GM18505 (cell line): ENCODE measurements around the gene CBARP.

ENCODE experiments used
- ATAC-seq: cut with Tn5 transposase; IDR thresholded peaks from one replicate; pipeline ENCODE4 v1.9.1; 2021; ENCODE audit not compliant: unreplicated experiment
- POLR2A ChIP-seq: IDR thresholded peaks from 4 replicates; pipeline ENCODE4 v1.6.1; 2011; ENCODE audit warnings: borderline replicate concordance; ENCODE audit not compliant: insufficient read depth, insufficient read length; ENCODE audit errors: extremely low read depth

The CBARP gene

DNA sequence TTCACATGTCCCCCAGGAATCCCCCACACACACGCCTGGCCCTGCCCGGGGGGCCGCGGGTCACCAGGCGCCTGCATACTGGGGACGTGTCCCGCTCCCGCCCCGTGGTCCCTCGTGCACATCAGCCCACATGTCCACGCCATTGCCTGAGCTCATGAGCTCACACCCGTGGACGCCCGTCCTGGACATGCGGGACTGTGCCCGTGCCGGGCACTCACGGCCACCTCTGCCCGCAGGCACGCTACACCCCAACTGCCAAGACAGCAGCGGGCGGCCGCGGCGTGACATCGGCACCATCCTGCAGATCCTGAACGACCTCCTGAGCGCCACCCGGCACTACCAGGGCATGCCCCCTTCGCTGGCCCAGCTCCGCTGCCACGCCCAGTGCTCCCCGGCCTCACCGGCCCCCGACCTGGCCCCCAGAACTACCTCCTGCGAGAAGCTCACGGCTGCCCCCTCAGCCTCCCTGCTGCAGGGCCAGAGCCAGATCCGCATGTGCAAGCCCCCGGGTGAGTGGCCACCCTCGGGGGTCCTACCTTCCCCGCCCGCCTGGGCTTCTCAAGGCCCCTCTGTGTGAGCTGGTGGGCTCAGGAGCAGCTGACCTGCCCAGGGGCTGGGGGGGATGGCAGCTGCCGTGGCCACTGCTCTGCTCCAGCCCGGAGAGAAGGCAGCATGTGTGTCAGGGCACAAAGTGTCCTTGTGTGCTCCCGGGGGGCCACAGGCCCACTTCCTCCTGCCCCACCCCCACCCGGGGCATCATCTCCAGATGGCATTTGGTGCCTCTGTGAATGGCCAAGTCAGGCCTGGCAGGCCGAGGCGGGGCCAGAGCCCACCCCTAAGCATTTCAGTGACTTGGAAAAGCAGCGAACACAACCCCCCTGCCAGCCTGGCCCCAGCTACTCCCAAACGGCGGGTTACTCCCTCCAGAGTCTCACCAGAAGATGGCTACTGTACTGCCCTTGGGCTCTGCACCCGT, 17.7 kb upstream of the CBARP start:
- TF ChIP-seq POLR2A, result peak; percentile 23
- no peak for ATAC-seq

DNA sequence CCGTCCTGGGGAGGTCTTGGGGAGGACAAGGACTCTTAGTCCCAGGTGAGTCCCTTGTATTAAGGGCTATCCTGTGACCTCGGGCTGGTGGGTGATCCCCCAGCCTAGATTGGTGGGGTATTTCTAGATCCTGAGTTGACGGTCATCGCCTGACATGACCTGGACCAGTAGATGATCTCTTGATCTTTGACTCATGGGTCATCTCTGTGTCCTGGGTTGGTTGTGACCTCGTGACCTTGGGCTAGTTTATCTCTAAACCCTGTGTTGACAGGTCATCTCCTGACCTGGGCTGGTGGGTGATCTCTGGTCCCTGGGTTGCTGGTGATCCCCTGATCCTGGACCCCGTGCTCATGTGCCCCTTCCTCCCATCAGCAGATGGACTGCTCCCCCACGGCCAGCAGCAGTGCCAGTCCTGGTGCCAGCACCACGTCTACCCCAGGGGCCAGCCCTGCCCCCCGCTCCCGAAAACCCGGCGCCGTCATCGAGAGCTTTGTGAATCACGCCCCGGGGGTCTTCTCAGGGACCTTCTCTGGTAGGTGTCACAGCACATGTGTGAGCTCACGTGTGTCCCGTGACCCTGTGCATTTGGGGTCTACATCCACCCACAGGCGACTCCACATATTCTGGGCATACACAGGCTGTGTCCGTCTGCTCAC, 16.9 kb upstream of the CBARP start:
- no peak for TF ChIP-seq POLR2A
- ATAC-seq, result no peak

DNA sequence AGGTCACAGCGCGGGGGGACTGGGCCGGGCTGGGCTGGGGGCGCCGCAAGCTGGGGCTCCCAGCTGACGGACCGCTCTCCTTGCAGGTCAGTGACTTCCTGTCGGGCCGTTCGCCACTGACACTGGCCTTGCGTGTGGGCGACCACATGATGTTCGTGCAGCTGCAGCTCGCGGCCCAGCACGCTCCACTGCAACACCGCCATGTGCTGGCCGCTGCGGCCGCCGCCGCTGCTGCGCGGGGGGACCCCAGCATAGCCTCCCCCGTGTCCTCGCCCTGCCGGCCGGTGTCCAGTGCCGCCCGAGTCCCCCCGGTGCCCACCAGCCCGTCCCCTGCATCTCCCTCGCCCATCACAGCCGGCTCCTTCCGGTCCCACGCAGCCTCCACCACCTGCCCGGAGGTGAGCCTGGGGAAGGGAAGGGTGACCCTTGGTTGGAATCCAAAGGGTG, 16.3 kb upstream of the CBARP start:
- no peak for TF ChIP-seq POLR2A
- ATAC-seq, result no peak

DNA sequence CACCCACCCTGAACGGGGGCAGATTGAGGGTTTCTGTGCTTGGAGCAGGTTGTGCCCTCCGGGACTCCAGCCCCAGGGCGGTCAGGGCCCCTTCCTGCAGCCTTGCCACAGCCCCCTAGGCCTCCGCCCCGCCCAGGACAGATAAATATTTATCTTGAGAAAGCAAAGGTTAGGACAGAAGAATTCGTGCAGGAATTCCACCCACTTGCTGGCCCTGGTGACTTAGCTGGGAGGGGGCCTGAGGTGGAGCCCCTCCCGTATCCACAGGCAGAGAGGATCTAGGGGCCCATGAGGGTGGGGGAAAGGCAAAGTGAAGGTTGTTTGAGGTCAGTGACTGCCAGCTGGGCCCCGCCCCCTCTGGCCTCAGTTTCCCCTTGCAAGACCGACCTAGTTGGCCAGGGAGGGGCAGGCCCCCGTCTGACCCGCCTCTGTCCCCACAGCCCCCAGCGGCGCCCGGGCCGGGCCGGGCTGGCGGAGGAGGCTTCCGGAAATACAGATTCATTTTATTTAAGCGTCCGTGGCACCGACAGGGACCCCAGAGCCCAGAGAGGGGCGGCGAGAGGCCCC, 15.8 kb upstream of the CBARP start:
- ATAC-seq, result no peak
- no peak for TF ChIP-seq POLR2A

DNA sequence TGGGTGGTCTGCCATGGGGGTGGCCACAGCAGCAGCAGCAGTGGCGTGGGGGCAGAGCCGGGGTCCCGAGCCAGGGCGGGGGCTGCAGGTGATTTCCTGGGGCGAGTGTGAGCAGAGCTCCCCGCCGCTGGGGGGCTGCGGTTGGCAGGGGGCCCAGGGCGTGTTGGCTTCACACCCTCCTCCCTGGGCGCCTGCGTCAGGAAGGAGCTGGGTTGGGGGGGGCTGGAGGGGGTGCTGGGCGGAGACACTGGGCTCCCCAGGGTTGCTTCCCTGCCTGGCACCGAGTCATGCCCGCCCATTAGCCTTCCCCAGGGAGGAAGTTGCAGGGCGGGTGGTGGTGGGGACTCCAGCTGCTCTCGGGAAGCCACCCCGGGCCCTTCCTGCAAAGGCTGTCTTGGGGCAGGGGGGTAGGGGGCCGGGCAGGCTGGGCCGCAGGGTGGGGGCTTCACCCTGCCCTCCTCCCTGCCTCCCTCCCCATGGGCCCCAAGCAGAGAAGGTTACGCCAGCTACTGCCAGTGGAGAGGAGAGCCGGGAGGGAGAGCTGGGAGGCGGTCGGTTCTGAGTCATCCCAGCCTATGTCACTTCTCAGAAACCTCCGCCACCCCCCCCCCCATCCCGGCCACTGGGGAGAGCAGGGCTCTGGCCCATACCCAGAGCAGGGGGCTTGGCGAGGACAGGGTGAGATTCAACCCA, 15.2 kb upstream of the CBARP start:
- no peak for ATAC-seq
- no peak for TF ChIP-seq POLR2A

DNA sequence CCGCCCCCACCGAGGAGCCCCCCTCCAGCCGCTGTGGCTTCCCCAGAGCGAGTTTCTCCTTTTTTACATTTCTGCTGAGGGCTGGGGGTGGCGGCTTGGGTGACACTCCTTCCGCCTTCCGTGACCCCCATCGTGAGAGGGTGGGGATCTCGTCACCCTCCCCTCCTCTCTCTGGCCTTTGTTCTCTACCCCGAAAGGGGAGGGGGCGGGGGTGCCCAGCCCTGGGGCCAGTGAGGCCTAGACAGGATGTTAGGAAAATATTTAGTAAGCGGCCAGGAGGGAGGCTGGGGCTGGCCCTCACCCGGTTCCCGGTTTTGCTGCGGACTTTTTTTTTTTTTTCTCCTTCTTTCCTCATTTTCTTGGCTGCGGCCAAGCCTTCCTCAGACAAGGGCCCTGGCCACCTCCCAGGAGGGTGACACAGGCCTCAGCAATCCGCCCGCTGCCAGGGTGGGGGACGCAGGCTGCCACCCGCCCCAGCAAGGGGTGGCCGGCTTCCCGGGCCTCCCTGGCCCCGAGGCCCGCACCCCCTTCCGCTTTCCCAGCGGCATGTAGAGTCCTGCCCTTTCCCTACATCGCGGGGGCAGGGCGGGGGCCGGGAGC, 14.5 kb upstream of the CBARP start:
- no peak for TF ChIP-seq POLR2A
- no peak for ATAC-seq

DNA sequence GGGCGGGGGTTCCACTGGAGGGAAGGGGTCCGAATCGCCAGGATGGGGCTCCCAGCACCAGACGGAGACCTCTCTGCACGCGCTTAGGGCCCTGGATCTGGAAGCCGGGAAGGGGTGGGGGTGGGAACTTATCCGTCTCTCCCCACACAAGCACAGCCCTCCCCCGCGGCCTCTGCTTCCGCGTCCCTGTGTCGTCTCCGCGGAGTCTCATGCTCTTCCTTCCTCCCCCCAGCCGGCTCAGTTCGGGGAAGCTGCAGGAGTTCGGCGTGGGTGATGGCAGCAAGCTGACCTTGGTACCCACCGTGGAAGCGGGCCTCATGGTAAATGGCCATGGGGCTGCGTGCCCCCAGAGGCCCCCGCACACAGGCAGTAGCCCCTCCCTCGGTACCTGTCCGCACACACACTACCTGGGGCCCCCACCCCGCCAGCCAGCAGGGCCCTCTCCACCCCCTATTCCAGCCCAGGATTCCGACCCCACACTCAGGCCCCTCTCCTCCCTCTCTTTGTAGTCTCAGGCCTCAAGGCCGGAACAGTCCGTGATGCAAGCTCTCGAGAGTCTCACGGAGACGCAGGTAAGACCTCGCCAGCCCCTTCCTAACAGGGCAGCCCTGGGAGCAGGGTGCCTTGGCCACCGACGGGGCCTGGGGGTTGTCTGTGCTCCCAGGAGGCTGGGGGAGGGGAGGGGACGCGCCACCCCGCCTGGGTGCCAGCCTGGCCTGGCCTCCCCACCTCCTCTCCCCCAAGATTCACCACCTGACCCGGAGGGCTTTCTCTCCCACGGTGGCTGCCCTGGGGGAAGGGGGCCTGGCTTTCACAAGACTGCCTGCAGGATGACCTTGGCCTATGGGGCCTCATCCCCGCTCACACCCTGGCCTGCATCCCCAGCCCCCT, 13.8 kb upstream of the CBARP start:
- TF ChIP-seq POLR2A, result no peak
- ATAC-seq, result no peak

DNA sequence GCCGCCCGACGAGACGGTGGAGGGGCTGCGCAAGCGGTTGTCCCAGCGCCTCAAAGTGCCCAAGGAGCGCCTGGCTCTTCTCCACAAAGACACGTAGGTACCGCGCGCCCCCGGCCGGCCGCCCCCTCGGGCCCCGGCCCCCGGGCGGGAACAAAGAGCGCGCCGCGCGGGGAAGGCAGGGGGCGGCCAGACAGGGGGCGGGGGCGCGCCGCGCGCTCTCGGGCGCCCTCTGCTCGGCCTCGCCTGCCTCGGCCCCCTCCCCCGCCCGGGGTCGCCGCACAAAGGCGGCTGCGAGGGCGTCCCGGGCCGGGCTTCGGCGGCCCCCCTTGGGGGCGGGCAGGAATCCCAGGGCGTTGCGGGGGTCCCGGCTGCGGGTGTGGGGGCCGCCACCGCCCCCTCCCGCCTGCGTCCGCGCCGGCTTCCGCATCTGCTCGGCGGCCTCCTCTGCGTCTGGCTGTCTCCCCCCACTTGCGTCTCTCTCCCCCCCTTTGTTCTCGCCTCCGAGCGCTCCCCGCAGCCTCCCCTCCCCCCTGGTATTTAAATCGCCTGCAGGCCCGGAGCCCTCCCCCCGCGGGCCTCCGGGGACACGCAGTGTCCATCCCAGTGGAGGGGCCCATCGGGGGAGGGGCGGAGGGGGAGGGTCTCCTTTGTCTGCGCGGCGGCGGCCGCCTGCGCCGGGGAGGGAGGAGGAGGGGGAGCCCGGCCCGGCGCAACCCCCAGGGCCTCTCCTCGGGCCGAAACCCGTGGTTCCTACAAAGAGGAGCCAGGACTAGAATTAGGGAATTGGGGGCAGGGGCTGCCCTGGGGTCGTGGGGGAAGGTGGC, 12.8 kb upstream of the CBARP start:
- ATAC-seq, result no peak
- TF ChIP-seq POLR2A, result no peak

DNA sequence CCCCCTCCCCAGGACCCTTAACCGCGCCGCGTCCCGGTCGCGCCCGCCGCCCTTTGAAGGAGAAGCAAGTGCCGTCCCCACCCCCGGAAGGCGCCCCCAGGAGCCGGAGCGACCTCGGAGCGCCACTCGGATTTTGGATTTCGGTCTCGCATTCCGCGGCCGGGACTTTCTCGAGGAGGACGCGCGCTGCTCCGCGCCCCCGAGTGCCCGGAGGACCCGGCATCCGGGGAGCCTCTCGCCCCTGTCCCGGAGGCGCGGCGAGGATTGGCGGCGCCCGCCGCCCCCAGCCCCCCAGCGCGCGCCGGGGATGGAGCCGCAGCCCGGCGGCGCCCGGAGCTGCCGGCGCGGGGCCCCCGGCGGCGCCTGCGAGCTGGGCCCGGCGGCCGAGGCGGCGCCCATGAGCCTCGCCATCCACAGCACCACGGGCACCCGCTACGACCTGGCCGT, 12.2 kb upstream of the CBARP start:
- no peak for TF ChIP-seq POLR2A
- no peak for ATAC-seq

DNA sequence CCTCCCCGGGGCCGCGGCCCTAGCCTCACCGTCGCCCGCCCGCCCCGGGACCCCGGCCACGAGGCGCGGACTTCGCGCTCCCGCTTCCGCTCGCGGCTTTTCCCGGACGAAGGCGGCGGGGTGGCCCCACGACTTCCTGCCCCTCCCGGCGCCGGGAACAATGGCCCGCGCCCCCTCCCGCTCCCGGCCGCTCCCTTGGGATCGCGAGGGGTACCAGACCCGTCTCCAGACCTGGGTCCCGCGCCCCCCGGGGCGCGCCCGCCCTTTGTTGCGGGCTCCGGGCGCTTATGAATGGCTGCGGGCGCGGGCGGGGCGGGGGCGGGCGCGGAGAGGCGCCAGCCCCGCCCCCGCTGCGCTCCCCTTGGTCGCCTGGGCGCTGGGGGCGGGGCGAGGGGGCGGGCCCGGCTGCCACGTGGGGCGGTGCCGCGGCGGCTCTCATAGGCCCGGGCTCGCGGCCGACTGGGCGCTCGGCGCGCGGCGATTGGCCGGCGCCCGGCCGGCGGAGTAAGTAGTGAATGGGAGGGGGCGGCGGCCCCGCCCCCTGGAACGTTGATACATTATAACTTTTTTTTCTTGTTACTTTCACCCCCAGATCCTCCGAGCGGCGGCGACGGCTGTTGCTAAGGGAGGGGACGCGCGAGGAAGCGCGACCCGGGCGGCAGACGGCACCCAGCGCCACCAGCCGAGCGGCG, 11.6 kb upstream of the CBARP start:
- ATAC-seq, result peak; percentile 44
- peak; percentile 90 for TF ChIP-seq POLR2A

DNA sequence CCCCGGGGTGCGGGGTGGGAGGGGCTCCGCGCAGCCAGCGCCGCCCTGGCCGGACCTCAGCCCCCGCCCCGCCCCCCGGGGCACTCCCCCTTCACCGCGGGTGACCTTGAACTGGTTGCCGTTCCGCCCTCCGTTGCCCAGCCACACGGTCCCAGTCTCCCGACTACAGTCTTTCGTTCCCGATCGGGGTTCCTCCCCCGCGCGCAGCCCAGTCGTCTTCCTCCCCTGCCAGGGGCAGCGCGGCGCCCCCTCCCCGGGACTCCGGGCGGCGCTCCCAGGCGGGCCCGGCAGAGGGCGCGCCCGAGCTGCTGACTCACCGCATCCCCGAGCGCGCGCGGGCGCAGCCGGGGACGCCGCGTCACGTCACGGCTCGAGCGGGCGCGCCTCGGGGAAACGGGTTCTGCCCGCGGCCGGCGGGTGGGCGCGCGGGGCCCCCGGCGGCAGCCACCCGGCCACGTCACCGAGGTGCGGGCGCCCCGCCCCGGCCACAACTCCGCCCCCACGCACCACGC, 11.0 kb upstream of the CBARP start:
- ATAC-seq, result peak; percentile 29
- TF ChIP-seq POLR2A, result no peak
